Sigmoid colon (tissue), 7 donors: ENCODE data around the gene STAG1. TPM values are rescaled to one million over a fixed set of nuclear protein-coding genes. Genes with fewer than 3 reads are reported as not detected.

Experiments used
- DNase-seq: peaks from one replicate; pipeline ENCODE4 v3.0.0-alpha.2; 2019
- H3K27ac ChIP-seq, 4 donors: fragments of 200-600 bp; sonication (generic); one replicate each; pipeline ENCODE4 v1.5.1; 2016 to 2019; ENCODE audit warnings: mild to moderate bottlenecking in 1 of 4
- H3K27me3 ChIP-seq, 3 donors: fragments of 200-600 bp; sonication (generic); one replicate each; pipeline ENCODE4 v1.5.1; 2019; ENCODE audit warnings: mild to moderate bottlenecking in 1 of 3
- H3K36me3 ChIP-seq, 4 donors: fragments of 200-600 bp; sonication (generic); one replicate each; pipeline ENCODE4 v1.5.1; 2016 to 2019
- H3K4me1 ChIP-seq, 4 donors: fragments of 200-600 bp; sonication (generic); one replicate each; pipeline ENCODE4 v1.5.1; 2017 to 2019
- H3K4me3 ChIP-seq, 4 donors: fragments of 200-600 bp; sonication (generic); one replicate each; pipeline ENCODE4 v1.5.1; 2017 to 2019; ENCODE audit warnings: mild to moderate bottlenecking in 2 of 4, moderate library complexity in 1 of 4
- H3K9me3 ChIP-seq, 4 donors: fragments of 200-600 bp in 3 of 4; sonication (generic) in 3 of 4; one replicate each; pipeline versions ENCODE4 v1.5.1 to v1.6.1; 2013 to 2019
- EP300 ChIP-seq, 4 donors: sonication (generic); formaldehyde crosslinking; IDR thresholded peaks; one replicate each; pipeline ENCODE4 v1.6.1; 2017; ENCODE audit warnings: antibody characterized with exemption in 4 of 4
- POLR2A ChIP-seq, 2 donors: fragments of 450-650 bp; IDR thresholded peaks; one replicate each; pipeline ENCODE4 v1.6.1; 2016; ENCODE audit warnings: antibody characterized with exemption in 2 of 2, mild to moderate bottlenecking in 2 of 2, moderate library complexity in 2 of 2
- POLR2AphosphoS5 ChIP-seq, 4 donors: sonication (generic); formaldehyde crosslinking; IDR thresholded peaks; one replicate each; pipeline ENCODE4 v1.6.1; 2017; ENCODE audit warnings: antibody characterized with exemption in 4 of 4
- WGBS, 2 donors: extraction: QIAGEN DNeasy Blood & Tissue Kit; methylation state at CpG; one replicate each; pipeline ENCODE4 v1.1.7; 2013; 5-methylcytosine and 5-hydroxymethylcytosine counted together
- intact Hi-C: fragments of 100-400 bp; cut with DNase I; formaldehyde crosslinking; loops from one replicate; pipeline ENCODE4 v1.15.1; 2023
- polyA plus RNA-seq, 3 donors: library from polyadenylated mRNA; stranded (reverse); fragments of 200-250 nt; gene quantifications; one replicate each; pipeline ENCODE4 v1.2.3, GENCODE V29; 2013
- small RNA-seq, 3 donors: library from RNA; depleted of rRNA; stranded (forward); fragments of <200 nt; gene quantifications; one replicate each; pipeline ENCODE3, GENCODE V24; 2016
- total RNA-seq, 4 donors: library from RNA; depleted of rRNA; stranded (reverse); fragments of >200 nt; gene quantifications; one replicate each; pipeline ENCODE4 v1.1.0, GENCODE V29; 2016
- TF ChIP-seq, protein P1 (sequence below), 4 experiments: fragments of 450-650 bp in 3 of 4; fragments of 200-600 bp in 1 of 4; IDR thresholded peaks; one replicate each; pipeline ENCODE4 v1.5.1; 2016 to 2019; ENCODE audit warnings: antibody characterized with exemption in 4 of 4, mild to moderate bottlenecking in 3 of 4, moderate library complexity in 2 of 4
- donor health status: healthy with polysubstance abuse.
- donor health status: Bipolar disorder and iron deficiency.
- donor health status: healthy.

STAG1 gene
- total and polyA plus RNA-seq, 7 donors: 12.0 to 52.8 (median 37.3) TPM

- peaks cover 0 to 54% (median 11%) of the 10 kb centered on the region in 4 donors for H3K36me3 ChIP-seq
- WGBS, 2 donors: 98 to 100% methylated on average over 1 of the region's 1 CpG
- no peak for DNase-seq
- intact Hi-C loops: no loop called here
- H3K4me1 ChIP-seq: no peaks in the 10 kb centered on the region
- no peaks in the 10 kb centered on the region for H3K9me3 ChIP-seq
- H3K27ac ChIP-seq: no peak overlapping the region
- no peak overlapping the region for H3K4me3 ChIP-seq
- H3K27me3 ChIP-seq: no peaks in the 10 kb centered on the region
- TF ChIP-seq POLR2A (IDR thresholded peaks at IDR 0.05): no peak
- no peak for TF ChIP-seq EP300 (IDR thresholded peaks at IDR 0.05)
- no peak for TF ChIP-seq POLR2AphosphoS5 (IDR thresholded peaks at IDR 0.05)
- TF ChIP-seq, protein P1, sequence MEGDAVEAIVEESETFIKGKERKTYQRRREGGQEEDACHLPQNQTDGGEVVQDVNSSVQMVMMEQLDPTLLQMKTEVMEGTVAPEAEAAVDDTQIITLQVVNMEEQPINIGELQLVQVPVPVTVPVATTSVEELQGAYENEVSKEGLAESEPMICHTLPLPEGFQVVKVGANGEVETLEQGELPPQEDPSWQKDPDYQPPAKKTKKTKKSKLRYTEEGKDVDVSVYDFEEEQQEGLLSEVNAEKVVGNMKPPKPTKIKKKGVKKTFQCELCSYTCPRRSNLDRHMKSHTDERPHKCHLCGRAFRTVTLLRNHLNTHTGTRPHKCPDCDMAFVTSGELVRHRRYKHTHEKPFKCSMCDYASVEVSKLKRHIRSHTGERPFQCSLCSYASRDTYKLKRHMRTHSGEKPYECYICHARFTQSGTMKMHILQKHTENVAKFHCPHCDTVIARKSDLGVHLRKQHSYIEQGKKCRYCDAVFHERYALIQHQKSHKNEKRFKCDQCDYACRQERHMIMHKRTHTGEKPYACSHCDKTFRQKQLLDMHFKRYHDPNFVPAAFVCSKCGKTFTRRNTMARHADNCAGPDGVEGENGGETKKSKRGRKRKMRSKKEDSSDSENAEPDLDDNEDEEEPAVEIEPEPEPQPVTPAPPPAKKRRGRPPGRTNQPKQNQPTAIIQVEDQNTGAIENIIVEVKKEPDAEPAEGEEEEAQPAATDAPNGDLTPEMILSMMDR (IDR thresholded peaks at IDR 0.05): no peak
Observed at GRCh38 chr3:136294176-136294575, 458.0 kb downstream of the STAG1 start.

GRCh38 chr3:136293279-136293678 is 458.9 kb downstream of the STAG1 start:
- no peaks in the 10 kb centered on the region for H3K9me3 ChIP-seq
- no peak overlapping the region for H3K27ac ChIP-seq
- intact Hi-C loops: no loop called here
- no peak for DNase-seq
- H3K36me3 ChIP-seq: peaks cover 0 to 45% (median 9%) of the 10 kb centered on the region in 4 donors
- H3K4me3 ChIP-seq: no peak overlapping the region
- WGBS, 2 donors: 97 to 98% methylated on average over 2 of the region's 2 CpGs
- no peaks in the 10 kb centered on the region for H3K4me1 ChIP-seq
- TF ChIP-seq POLR2A (IDR thresholded peaks at IDR 0.05) (no peak), EP300 (IDR thresholded peaks at IDR 0.05) (no peak), POLR2AphosphoS5 (IDR thresholded peaks at IDR 0.05) (no peak)
- TF ChIP-seq, protein P1 (IDR thresholded peaks at IDR 0.05): no peak
- no peaks in the 10 kb centered on the region for H3K27me3 ChIP-seq

DNA sequence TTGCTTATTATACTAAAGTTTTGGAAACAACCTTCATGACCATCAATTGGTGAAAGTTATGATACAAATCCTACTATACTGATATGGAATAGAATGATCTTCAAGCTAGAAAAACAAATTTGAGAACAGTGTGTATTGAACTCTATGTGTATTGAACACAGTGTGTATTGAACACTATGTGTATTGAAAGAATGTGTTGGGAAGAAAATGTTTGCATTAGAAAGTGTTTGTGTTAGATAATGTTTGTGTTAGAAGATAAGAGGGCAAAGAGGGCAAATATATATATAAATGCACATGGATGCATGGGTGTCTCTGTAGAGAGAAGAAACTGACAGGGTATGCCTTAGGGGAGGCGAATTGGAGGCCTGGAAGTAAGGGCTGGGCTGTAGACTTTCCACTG is 459.7 kb downstream of the STAG1 start:
- Histone ChIP-seq H3K36me3 (peaks cover 0 to 37% (median 5%) of the 10 kb centered on the region in 4 donors), H3K27me3 (no peaks in the 10 kb centered on the region), H3K27ac (no peak overlapping the region), H3K9me3 (no peaks in the 10 kb centered on the region), H3K4me3 (no peak overlapping the region), H3K4me1 (no peaks in the 10 kb centered on the region)
- WGBS, 2 donors: 98% methylated on average over 1 of the region's 1 CpG
- no peak for DNase-seq
- TF ChIP-seq POLR2AphosphoS5 (IDR thresholded peaks at IDR 0.05) (no peak), POLR2A (IDR thresholded peaks at IDR 0.05) (no peak), EP300 (IDR thresholded peaks at IDR 0.05) (no peak)
- TF ChIP-seq, protein P1 (IDR thresholded peaks at IDR 0.05): no peak
- intact Hi-C loops: no loop called here

DNA sequence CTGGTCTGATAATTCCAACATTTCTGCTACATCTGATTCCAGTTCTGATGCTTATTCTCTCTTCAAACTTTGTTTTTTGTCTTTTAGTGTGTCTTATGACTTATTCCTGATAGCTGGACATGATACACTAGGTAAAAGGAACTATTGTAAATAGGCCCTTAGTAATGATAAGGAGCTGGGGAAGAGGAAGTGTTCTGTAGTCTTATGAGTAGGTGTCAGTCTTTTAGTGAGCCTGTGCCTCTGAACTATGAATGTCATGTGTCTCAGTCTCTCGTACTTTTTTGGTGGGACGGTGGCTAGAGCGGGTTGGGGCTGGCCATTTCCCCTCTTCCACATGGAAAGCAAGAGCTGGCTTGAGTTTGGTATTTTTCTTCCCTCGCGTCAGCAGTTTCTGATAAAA is 460.9 kb downstream of the STAG1 start:
- H3K4me3 ChIP-seq: no peak overlapping the region

More for the DNA sequence above, 460.9 kb downstream of the STAG1 start:
- H3K27ac ChIP-seq: no peak overlapping the region
- no peaks in the 10 kb centered on the region for H3K9me3 ChIP-seq
- DNase-seq: no peak
- TF ChIP-seq POLR2AphosphoS5 (IDR thresholded peaks at IDR 0.05): no peak
- no peak for TF ChIP-seq EP300 (IDR thresholded peaks at IDR 0.05)
- TF ChIP-seq, protein P1 (IDR thresholded peaks at IDR 0.05): no peak
- no peak for TF ChIP-seq POLR2A (IDR thresholded peaks at IDR 0.05)
- no peaks in the 10 kb centered on the region for H3K27me3 ChIP-seq
- no peaks in the 10 kb centered on the region for H3K4me1 ChIP-seq
- H3K36me3 ChIP-seq: peaks cover 0 to 36% (median 6%) of the 10 kb centered on the region in 4 donors
- 96 to 98% methylated on average over 5 of the region's 5 CpGs for WGBS, 2 donors
- intact Hi-C loops: no loop called here

Small RNA genes within 50 kb of the gene (small RNA-seq; reads per million reads assigned to genes)
- gene RNU6-1284P (0 reads per million in 3 donors), gene RNU6-789P (0 reads per million in 3 donors)

Other genes starting within 250 kb of the STAG1 start
- gene SLC35G2, start 66.7 kb upstream of the STAG1 start, total RNA-seq: 1 to 10 TPM; 3.4 to 8.0 (median 5.3) TPM
- 1 to 10 TPM in 2 of 3 donors, under 1 TPM in 1; 0.69 to 1.8 (median 1.2) TPM for gene SLC35G2, start 66.7 kb upstream of the STAG1 start, polyA plus RNA-seq
- 10 to 100 TPM; 37.2 to 55.1 (median 47.0) TPM for gene NCK1, start 109.8 kb upstream of the STAG1 start, total RNA-seq
- 10 to 100 TPM; 25.5 to 34.2 (median 31.9) TPM for gene NCK1, start 109.8 kb upstream of the STAG1 start, polyA plus RNA-seq
- 1 to 10 TPM in 1 of 4 donors, under 1 TPM in 2, not detected in 1; 0.28 to 1.8 (median 0.54) TPM for gene IL20RB, start 205.6 kb upstream of the STAG1 start, total RNA-seq
- gene IL20RB, start 205.6 kb upstream of the STAG1 start, polyA plus RNA-seq: 1 to 10 TPM in 2 of 3 donors, not detected in 1; 1.2 to 1.5 TPM